DMS153 treated with DMSO at 0.1 percent for 48 hours (cell line): ENCODE measurements around the gene SSPN.
A peak's percentile ranks its signal among the peaks of the same experiment; 100 is the strongest.

Experiments
- DNase-seq: peaks from one replicate; lab custom pipeline; 2025; ENCODE audit not compliant: unreplicated experiment; lab: John Stamatoyannopoulos, UW

The SSPN gene

DNA sequence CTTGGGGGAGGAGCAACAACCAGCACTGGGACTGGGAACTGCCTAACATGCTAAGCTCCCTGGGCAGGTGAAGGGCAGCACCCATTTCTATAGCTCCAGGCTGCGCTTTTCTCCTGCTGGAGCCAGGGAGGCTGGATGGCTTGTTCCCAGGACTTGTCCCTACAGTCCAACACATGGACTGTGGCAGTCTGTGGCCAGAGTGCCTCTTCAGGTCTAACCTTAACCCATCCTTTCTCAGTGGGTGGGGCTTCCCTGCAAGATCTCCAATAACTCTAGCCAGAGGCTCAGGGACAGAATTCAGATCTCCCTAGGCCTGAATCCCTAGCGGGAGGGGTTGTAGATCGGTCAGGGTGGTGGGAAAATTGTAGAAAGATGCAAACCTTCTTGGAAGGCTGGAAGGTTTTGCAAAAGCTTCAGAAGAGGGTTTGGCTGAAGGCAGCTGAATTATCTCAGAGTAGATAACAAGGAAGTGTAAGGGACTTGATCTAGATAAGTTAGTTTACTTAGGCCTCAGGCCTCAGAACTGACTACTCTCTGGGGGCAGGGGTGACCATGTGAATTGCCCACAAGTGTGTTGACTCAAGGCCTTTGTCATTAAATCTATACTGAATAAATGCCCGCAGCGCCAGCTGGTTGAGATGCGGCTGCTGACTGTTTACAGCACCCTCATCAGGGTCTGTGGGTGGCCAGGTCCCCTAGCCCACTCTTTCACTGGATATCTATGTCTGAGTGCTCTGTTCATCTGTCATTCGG lies 60.7 kb downstream of the SSPN start:
- no peak for DNase-seq

DNA sequence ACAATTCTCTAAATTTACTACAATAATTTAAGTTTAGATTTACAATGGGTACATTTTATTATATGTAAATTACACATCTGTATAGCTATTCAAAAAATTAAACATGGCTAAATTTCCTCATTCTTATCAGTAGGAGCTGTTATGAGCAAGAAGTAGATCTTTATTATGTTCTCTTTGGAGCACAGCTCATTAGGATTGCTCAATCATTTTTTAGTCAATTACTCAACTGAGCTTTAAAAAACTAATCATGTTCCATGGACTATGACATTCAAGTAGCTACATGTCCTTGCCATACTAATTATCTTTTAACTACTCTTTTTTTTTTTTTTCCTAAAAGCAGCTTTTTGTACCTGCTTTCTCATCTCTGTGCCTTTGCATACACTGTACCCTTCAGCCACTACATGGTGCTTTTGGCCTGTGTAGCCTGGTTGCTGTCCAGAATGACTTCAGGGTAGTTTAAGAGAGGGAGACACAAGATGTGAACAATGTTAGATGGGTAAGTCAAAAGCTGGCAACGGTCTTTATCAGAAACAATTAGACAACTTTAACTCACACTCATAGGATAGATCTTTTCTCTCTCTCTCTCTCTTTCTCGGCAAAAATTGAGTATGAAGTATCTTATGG lies 69.0 kb downstream of the SSPN start:
- DNase-seq, result no peak

DNA sequence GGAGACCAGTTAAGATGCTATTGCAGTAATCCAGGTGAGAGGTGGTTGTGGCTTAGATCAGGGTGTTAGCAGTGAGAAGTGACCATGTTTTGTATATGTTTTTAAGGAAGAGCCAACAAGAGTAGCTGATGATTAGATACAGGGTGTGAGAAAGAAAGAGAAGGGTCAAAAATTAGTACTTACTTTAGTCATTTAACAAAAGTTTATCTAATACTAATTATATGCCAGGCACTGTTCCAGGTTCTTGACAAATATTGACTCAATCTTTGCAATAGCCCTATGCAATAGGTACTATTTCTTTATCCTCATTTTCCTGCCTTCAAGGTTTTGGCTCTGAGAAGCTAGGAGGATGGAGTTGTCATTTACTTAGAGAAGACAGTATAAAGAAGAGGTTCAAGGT lies 70.2 kb downstream of the SSPN start:
- DNase-seq, result no peak

DNA sequence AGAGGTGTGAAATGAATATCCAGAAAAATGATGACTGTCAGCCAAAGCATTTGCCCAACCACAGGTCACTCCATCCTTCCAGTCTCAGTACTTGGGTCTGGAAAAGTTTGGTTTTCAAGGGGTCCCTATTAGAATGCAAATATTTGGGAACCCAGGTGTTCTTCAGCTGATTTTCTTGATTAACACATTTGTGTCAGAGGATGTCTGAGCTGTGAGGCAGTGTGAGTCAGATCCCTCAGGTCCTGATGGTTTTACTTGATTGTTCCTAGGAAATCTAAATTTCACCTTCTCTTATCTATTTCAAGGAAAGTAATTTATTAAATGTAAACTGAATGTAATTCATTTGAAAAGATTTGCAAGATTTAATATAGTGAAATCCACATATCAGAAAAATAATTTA lies 71.5 kb downstream of the SSPN start:
- no peak for DNase-seq

DNA sequence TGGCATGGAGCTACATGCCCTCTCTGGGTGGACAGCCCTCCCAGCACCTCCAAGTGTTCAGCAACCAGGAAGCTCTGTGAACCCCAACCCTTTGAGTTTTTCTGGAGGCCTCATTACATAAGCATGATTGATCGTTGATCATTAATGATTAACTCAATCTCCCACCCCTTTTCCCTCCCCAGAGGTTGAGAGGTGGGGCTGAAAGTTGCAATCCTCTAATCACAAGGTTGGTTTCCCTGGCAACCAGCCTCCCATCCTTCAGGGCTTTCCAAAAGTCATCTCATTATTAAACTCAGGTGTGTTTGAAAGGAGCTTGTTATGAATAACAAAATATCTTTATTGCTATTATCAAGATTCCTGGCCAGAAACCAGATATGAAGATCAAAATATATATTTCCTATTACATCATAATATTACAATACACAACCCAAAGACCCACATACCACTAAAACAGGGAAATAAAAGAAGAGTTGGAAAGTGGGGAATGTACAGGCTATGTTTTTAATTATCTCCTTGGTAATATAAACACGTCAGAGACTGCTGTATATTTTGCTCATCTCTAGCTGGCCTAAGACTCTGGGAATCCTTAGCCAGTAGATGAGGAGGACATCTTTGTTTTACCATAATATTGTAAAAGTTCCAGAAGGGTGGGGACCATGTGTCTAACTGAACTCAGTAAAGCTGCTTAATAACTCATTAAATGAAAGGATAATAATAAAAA lies 73.6 kb downstream of the SSPN start:
- no peak for DNase-seq

DNA sequence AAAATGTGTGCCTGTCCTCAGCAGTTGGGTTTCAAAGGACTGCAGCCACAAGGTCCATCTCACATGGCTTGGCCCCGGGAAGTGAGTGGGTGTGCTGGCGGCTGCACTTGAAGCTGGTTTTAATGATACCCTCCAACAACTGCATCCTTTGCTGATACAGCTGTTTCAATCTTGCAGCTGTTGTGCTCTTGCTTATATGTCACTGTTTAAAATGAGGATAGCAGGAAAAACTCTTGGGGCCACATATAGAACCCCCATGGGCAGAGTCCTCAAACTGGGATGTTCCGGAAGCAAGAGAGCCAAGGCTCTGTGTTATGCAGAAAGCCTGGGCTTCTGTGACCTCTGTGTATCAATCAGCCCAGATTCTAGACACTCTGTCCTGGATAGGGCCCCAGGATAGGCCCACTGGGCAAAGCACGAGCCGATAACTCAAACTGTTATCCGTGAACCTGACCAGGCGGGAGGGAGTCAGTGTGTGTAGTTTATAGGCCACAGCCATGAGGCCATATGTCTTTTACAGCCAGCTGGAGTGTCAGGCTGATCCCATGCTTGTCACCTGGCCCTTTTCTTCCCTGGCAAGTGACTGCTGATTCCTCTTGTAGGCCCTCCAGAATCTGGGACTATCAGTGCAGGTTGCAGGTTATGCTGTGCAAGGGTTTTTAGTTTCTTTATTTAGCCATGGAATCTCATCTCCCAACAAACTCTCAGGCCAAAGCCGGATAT lies 74.3 kb downstream of the SSPN start:
- no peak for DNase-seq

GRCh38 chr12:26271024-26271423 lies 75.7 kb downstream of the SSPN start:
- no peak for DNase-seq

DNA sequence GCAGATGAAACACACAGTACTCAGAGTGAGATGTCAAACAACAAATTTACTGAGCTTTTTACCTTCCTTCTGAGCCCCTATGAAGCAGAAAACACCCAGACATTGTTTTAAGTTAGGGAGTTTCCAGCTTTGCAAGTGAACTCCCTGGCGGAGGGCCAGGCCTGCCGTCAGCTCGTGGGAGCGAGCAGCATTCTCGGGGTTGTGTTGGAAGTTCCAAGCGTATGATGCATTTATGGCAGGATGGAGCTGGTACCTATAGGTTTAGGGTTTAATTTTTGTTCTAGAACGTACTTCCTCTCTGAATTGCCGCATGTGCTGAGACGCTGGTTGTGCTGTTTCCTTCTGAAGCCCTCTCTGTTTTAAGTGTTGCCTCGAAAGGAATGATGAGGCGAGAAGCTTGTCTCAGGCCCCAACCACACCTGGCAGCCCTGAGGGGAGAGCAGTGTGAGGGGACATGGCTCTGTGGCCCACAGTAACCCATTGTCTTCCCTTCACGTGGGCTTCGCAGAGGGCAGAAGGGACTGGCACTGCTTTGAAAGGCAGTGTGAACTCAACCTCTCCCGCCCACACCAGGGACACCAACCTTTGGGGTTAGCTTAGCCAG lies 76.6 kb downstream of the SSPN start:
- DNase-seq, result no peak

DNA sequence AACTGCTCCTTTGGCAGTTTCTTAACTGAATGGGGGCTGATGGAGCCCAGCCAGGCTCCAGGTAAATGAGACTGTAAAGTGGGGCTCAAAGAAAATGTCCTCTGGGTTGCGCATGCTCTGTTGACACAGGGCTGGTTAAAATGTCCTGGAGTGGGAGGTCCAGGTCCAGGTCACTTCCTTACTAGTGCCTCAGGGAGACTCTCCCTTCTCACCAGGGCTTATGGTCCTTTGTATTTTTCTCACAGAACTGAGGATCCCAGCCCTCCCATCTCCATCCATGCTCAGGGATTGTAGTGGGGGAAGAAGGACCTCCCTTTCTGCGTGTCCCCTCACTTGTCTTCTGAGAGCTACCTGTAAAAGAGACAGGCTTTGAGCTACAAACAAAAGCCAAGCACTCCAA lies 77.5 kb downstream of the SSPN start:
- no peak for DNase-seq

- DNase-seq, result no peak
Measured at GRCh38 chr12:26273811-26274210, 78.4 kb downstream of the SSPN start.

- peak; percentile 2 for DNase-seq
Measured at GRCh38 chr12:26274441-26275312, 79.3 kb downstream of the SSPN start.

DNA sequence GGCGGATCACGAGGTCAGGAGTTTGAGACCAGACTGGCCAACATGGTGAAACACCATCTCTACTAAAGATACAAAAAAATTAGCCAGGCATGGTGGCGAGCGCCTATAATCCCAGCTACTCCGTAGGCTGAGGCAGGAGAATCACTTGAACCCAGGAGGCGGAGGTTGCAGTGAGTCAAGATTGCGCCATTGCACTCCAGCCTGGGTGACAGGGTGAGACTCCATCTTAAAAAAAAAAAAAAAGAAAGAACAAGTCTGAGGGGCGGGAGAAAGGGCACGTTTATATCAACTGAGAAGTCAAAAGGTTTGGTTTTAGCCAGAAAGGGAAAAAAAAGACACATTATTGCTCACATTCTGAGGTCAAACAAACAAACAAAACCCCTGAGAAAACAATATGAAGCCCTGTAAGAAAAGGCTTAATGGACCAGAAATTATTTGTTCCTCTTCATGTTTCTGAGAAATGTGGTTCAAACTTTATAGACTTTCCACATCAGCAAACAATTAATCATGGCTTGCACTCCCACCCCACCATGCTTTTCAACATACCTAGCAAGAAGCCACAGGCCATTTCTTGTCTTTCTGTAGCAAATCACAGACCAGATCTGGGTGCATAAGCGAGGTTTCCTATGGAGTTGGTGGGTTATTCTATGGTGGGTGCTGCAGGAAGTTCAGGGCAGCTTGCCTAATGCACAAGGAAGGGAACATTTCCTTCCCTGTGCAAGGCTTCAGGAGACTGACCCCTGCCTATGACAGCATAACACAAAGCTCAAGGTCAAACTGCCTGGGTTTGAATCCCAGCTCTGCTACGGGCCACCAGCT lies 80.1 kb downstream of the SSPN start:
- no peak for DNase-seq

DNA sequence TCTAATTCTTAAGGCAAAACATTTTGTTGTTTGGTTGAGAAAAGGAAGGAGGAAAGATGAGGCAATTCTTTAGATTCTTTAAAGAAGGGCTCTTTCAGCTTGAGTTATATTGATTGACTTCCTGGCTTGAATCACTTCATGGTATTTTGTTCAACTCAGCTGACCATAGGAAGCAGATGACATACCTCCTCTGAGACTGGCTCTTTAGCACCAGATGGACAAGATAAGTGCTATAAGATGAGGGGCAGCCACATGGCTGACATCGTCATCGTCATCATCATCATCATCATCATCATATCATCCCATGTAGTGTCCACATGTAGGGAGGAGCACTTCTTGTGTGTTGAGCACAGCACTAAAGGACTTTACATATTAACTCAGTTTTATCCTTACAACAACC lies 81.3 kb downstream of the SSPN start:
- no peak for DNase-seq

DNA sequence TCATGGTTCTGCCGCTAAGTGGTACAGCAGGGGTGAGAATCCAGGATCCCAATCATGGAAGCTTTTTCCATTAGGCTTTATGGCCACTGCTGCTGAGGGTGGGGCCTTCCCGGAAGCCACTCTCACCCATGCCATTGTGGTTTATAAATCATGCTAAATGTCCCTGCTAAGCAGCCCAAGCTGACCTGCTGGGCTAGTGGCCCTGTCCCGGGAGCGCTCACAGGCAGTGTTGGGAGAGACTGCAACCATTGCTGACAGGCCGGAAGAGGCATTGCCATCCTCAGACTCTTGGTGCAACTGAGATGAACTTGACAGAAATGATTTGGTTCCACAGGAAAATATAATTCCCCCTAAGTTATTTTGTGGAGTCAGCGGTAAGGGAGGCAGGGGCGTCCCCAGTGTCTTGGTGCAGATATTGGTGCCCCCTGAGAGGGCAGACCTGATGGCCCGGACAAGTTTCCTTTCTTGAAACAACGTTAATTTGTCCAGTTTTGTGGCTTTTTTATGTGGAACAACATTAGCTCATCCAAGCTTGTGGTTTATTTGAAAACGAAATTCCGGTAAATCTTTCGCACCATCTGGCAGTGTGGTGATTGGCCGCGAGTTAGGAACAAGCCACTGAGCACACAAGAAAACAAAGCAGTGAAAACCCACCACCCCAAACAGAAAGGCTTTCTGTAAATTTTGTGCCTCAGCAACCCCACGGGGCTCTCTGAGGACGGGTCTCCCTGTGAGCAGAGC lies 82.3 kb downstream of the SSPN start:
- DNase-seq, result no peak

GRCh38 chr12:26278266-26278665 lies 82.9 kb downstream of the SSPN start:
- no peak for DNase-seq

- DNase-seq, result no peak
Measured at GRCh38 chr12:26278666-26279065, 83.3 kb downstream of the SSPN start.

- no peak for DNase-seq
Measured at GRCh38 chr12:26279091-26279490, 83.7 kb downstream of the SSPN start.

- no peak for DNase-seq
Measured at GRCh38 chr12:26279908-26280307, 84.5 kb downstream of the SSPN start.

DNA sequence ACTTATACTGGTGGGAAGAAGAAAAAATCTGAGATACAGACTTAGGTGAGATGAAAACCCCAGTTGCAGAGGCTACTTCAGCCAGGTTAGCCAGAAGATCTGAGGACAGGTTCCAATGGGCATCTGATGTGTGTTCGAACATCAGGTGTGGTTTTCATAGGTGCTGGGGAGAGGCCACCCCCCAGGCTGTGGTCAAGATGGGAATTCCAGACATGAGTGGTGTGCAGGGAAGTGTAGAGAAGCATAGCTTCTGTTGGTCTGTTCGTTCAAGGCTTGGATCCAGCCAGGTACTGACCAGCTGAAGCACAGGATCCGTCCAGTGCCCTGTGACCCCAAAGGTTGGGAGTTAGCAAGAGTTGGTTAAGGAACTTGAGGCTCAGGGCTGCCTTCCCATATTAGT lies 85.5 kb downstream of the SSPN start:
- DNase-seq, result no peak
